HepG2 (cell line): ENCODE measurements around the gene ALG14. TPM values are rescaled to one million over a fixed set of nuclear protein-coding genes. Genes with fewer than 3 reads are reported as not detected.

Experiments
- MIXL1 ChIP-seq: IDR thresholded peaks from 2 replicates; pipeline ENCODE4 v1.6.1; 2016
- NCOR1 ChIP-seq: fragments of 200-600 bp; sonication (generic); IDR thresholded peaks from 2 replicates; pipeline ENCODE4 v1.7.0; 2017; ENCODE audit warnings: antibody characterized with exemption, low read length, borderline replicate concordance
- NFAT5 ChIP-seq: sonication (generic); formaldehyde crosslinking; IDR thresholded peaks from 2 replicates; pipeline ENCODE4 v1.4.0; 2020; ENCODE audit warnings: missing genetic modification reagents
- ONECUT2 ChIP-seq: sonication (generic); formaldehyde crosslinking; IDR thresholded peaks from 2 replicates; pipeline ENCODE4 v1.4.0; 2020; ENCODE audit warnings: missing genetic modification reagents
- POLR2AphosphoS2 ChIP-seq: IDR thresholded peaks from 2 replicates; pipeline ENCODE4 v1.6.1; 2011; ENCODE audit warnings: low read depth, low read length, improper control_type of control experiment
- POLR2G ChIP-seq: fragments of 200-400 bp; formaldehyde crosslinking; IDR thresholded peaks from 2 replicates; pipeline ENCODE4 v1.6.1; 2018; ENCODE audit warnings: mild to moderate bottlenecking, low read depth, low read length, moderate library complexity
- RCOR2 ChIP-seq: IDR thresholded peaks from 2 replicates; pipeline ENCODE4 v1.6.1; 2016; ENCODE audit warnings: missing biosample characterization, missing genetic modification reagents
- RFXANK ChIP-seq: IDR thresholded peaks from 2 replicates; pipeline ENCODE4 v1.6.1; 2016
- TAF15 ChIP-seq: fragments of 200-400 bp; formaldehyde crosslinking; IDR thresholded peaks from one replicate; pipeline ENCODE4 v1.6.1; 2018; ENCODE audit warnings: mild to moderate bottlenecking, low read depth, low read length; ENCODE audit not compliant: poor library complexity, severe bottlenecking
- TFDP1 ChIP-seq: IDR thresholded peaks from 2 replicates; pipeline ENCODE4 v1.6.1; 2016; ENCODE audit warnings: missing compliant biosample characterization, missing genetic modification reagents, borderline replicate concordance
- ZBTB43 ChIP-seq: sonication (generic); formaldehyde crosslinking; conservative IDR thresholded peaks from 2 replicates; pipeline ENCODE4 v1.4.0; 2020; ENCODE audit warnings: missing genetic modification reagents
- ZFP36L1 ChIP-seq: sonication (generic); formaldehyde crosslinking; IDR thresholded peaks from 2 replicates; pipeline ENCODE4 v1.8.0; 2022; ENCODE audit warnings: mild to moderate bottlenecking, missing genetic modification reagents, moderate library complexity
- ZFP37 ChIP-seq: sonication (generic); formaldehyde crosslinking; IDR thresholded peaks from 2 replicates; pipeline ENCODE4 v1.4.0; 2020; ENCODE audit warnings: missing genetic modification reagents, borderline replicate concordance
- ZIK1 ChIP-seq: sonication (generic); formaldehyde crosslinking; IDR thresholded peaks from 2 replicates; pipeline ENCODE4 v1.5.0; 2020; ENCODE audit warnings: mild to moderate bottlenecking, low read depth, missing genetic modification reagents, borderline replicate concordance
- ZNF24 ChIP-seq: fragments of 450-650 bp; IDR thresholded peaks from 2 replicates; pipeline ENCODE4 v1.6.1; 2017; ENCODE audit warnings: antibody characterized with exemption, mild to moderate bottlenecking
- ZNF292 ChIP-seq: sonication (generic); formaldehyde crosslinking; IDR thresholded peaks from 2 replicates; pipeline ENCODE4 v1.8.1; 2022; ENCODE audit warnings: mild to moderate bottlenecking, low read depth, missing genetic modification reagents, borderline replicate concordance
- ZNF337 ChIP-seq: sonication (generic); formaldehyde crosslinking; IDR thresholded peaks from 2 replicates; pipeline ENCODE4 v1.5.1; 2020; ENCODE audit warnings: missing genetic modification reagents, low read depth, mild to moderate bottlenecking, borderline replicate concordance
- ZNF431 ChIP-seq: sonication (generic); formaldehyde crosslinking; IDR thresholded peaks from 2 replicates; pipeline ENCODE4 v1.9.0; 2022; ENCODE audit warnings: missing genetic modification reagents, low read depth, mild to moderate bottlenecking, borderline replicate concordance
- ZNF484 ChIP-seq: sonication (generic); formaldehyde crosslinking; IDR thresholded peaks from 2 replicates; pipeline ENCODE4 v1.5.1; 2020; ENCODE audit warnings: mild to moderate bottlenecking, low read depth, missing genetic modification reagents, borderline replicate concordance
- ZNF510 ChIP-seq: sonication (generic); formaldehyde crosslinking; IDR thresholded peaks from 2 replicates; pipeline ENCODE4 v1.4.0; 2020; ENCODE audit warnings: low read depth, mild to moderate bottlenecking, missing genetic modification reagents
- ZNF564 ChIP-seq: sonication (generic); formaldehyde crosslinking; IDR thresholded peaks from 2 replicates; pipeline ENCODE4 v1.8.1; 2023; ENCODE audit warnings: mild to moderate bottlenecking, missing genetic modification reagents
- ZNF720 ChIP-seq: sonication (generic); formaldehyde crosslinking; IDR thresholded peaks from 2 replicates; pipeline ENCODE4 v1.4.0; 2020; ENCODE audit warnings: missing genetic modification reagents
- ZNF776 ChIP-seq: sonication (generic); formaldehyde crosslinking; IDR thresholded peaks from 2 replicates; pipeline ENCODE4 v1.4.0; 2020; ENCODE audit warnings: mild to moderate bottlenecking, missing genetic modification reagents
- ZNF788 ChIP-seq: sonication (generic); formaldehyde crosslinking; IDR thresholded peaks from 2 replicates; pipeline ENCODE4 v1.5.0; 2020; ENCODE audit warnings: mild to moderate bottlenecking, missing genetic modification reagents, borderline replicate concordance
- polyA plus RNA-seq, 8 experiments: library from polyadenylated mRNA; depleted of rRNA in 3 of 8; stranded (reverse) in 7 of 8; unstranded in 1 of 8; fragments of >200 nt; fragmentation: Illumina TruSeq in 4 of 8; extraction: Trizol in 4 of 8; gene quantifications; 2 replicates each; pipeline versions ENCODE4 v1.2.1 to v1.2.3, GENCODE V29; 2011 to 2016; ENCODE audit warnings: low read depth in 4 of 8, missing spikeins in 1 of 8, mixed read lengths in 1 of 8; ENCODE audit not compliant: insufficient read depth in 1 of 8
- total RNA-seq, 5 experiments: library from RNA; depleted of rRNA; stranded (reverse); fragments of >200 nt; fragmentation: Illumina TruSeq; extraction: Trizol; gene quantifications; 2 replicates each; pipeline ENCODE4 v1.2.3, GENCODE V29; 2016; ENCODE audit warnings: low read depth in 1 of 5

ALG14 gene
- total and polyA plus RNA-seq, 2 of the 13 experiments (the other 11 are each of a cell fraction or from before 2014, with no cell fraction given) = 4.5 to 12.7 TPM

- 0 out of 2 replicates have a peak, but pooled peaks have one; percentile 19 for TF ChIP-seq ZNF24
- no peak for TF ChIP-seq NCOR1
- TF ChIP-seq ZFP37 (CRISPR knock-in tag) = 0 out of 2 replicates have a peak, but pooled peaks have one; percentile 56
- TF ChIP-seq RFXANK = no peak; the same call in 1 of the 2 replicates
- TF ChIP-seq ZNF431 = no peak
- TF ChIP-seq ZNF564 (CRISPR knock-in tag) = peak; percentile 66; the same call in 1 of the 2 replicates
- peak; percentile 90 for TF ChIP-seq TFDP1 (CRISPR knock-in tag)
- TF ChIP-seq POLR2G = peak; percentile 90
- TF ChIP-seq RCOR2 = no peak
- 0 out of 2 replicates have a peak, but pooled peaks have one; percentile 10 for TF ChIP-seq ZNF788
- 0 out of 2 replicates have a peak, but pooled peaks have one; percentile 20 for TF ChIP-seq ZBTB43 (CRISPR knock-in tag)
- TF ChIP-seq ZNF776 (CRISPR knock-in tag) = peak; percentile 32; the same call in 1 of the 2 replicates
- no peak for TF ChIP-seq ZNF337
- TF ChIP-seq ZNF292 (CRISPR knock-in tag) = no peak
- no peak for TF ChIP-seq POLR2AphosphoS2
- TF ChIP-seq TAF15 = no peak
- peak; percentile 73; the same call in 1 of the 2 replicates for TF ChIP-seq NFAT5 (CRISPR knock-in tag)
- peak; percentile 85; the same call in 1 of the 2 replicates for TF ChIP-seq ZNF510 (CRISPR knock-in tag)
- no peak for TF ChIP-seq MIXL1 (CRISPR knock-in tag)
- TF ChIP-seq ZFP36L1 (CRISPR knock-in tag) = 0 out of 2 replicates have a peak, but pooled peaks have one; percentile 5
- peak; percentile 44; the same call in 1 of the 2 replicates for TF ChIP-seq ONECUT2 (CRISPR knock-in tag)
- no peak for TF ChIP-seq ZNF720 (CRISPR knock-in tag)
- peak; percentile 75; the same call in 1 of the 2 replicates for TF ChIP-seq ZIK1 (CRISPR knock-in tag)
- TF ChIP-seq ZNF484 (CRISPR knock-in tag) = peak; percentile 44; the same call in 1 of the 2 replicates
Observed at GRCh38 chr1:94926915-94927404, 145.8 kb downstream of the ALG14 start, which contains the start of gene CNN3 (continued).
